GM12872 (cell line): ENCODE results near the gene PPP1R1A.

Experiments
- CTCF ChIP-seq: IDR thresholded peaks from 3 replicates; pipeline ENCODE4 v1.5.1; 2011; ENCODE audit warnings: low read depth, mild to moderate bottlenecking, low read length, moderate library complexity; ENCODE audit not compliant: insufficient read depth

PPP1R1A gene

DNA sequence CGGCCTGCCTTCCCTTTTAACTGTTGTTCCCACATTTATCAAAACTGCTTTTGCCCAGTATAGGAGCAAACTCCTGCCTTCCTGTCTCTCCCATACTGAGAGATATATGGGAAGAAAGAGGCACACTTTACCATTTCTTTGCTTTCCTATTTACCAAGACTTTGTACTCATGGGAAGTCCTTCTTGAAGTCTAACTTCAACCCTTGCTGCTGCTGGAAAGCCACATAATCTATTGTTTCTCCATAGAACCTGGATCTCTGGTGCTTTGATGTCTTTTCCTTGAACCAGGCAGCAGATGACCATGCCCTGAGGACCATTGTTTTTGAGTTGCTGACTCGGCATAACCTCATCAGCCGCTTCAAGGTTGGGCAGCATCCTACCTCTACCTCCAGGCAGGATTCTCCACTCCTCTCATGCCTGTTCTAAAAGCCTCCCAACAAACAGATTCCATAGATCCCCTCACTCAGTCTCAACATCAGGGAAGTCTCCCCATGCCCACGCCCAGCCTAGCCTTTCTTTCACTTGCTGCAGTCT, 18.4 kb downstream of the PPP1R1A start:
- no peak for TF ChIP-seq CTCF

GRCh38 chr12:54569072-54569471, 19.4 kb downstream of the PPP1R1A start:
- no peak for TF ChIP-seq CTCF

DNA sequence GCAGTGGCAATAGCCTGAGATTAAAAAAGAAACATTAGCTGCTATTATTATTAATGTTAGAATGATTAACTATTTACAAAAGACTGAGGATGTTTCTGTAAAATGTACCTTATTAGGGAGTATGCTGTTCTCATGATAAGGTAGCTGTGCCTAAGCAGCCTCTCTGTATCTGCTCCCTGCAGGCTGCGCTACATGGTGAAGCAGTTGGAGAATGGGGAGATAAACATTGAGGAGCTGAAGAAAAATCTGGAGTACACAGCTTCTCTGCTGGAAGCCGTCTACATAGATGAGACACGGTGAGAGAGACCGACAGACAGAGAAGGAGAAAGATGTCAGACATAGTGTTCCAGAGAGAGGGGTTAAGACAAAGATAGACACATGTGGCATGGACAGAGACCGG, 21.7 kb downstream of the PPP1R1A start:
- TF ChIP-seq CTCF = no peak

- no peak for TF ChIP-seq CTCF
These were observed 22.4 kb downstream of the PPP1R1A start for GRCh38 chr12:54565986-54566544.

DNA sequence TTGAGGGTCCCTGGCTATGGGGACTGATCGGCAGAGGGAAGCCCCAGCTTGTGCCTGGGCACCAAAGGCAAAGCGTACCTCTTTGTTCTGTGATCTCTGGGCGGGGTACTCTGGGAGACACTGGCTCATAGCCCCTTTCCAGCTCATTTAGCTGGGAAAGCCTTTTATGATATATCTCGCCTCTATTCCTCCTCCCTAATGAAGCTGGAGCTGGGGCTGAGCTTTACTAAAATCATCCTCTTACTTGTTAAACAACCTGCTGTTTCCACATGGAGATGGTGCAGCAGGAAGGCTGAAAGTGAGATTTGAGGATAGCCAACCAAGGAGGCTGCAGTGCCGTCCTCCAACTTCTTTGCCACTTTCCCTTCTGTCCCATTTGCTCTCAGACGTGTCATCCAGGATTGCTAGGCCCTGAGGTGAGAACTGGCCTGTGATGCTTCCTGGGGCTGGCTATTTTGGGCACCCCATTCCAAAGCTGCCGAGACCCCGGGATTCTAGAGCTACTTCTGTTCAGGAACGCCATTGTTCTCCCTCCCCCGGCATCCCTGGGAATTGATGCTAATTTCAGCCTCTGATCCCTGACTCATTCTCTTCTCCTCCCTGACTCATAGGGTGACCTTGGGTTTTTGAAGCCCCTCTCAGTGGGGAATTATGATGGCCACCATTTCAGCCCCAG, 23.0 kb downstream of the PPP1R1A start:
- TF ChIP-seq CTCF = no peak

GRCh38 chr12:54564768-54565167, 23.7 kb downstream of the PPP1R1A start:
- no peak for TF ChIP-seq CTCF

DNA sequence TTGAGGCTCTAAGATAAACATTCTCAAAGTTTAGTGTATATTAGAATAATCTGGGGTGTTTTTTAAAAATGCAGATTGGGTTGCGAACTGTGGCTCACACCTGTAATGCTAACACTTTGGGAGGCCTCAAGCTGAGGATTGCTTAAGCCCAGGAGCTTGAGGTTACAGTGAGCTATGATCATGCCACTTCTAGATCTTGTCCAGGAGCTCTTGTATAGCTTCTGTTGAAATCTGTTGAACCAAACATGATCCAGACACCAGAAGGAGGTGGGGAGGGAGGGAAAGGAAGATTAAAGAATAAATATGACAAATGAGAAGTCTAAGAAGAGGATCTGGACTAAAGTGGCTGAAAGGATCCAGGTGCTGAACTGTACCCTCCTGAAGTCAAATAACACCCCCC, 24.7 kb downstream of the PPP1R1A start:
- no peak for TF ChIP-seq CTCF
